Vagina (tissue), 2 donors: ENCODE data around the gene CENPX. TPM values are rescaled to one million over a fixed set of nuclear protein-coding genes. Genes with fewer than 3 reads are reported as not detected.

Source experiments
- DNase-seq, 2 donors: peaks; one replicate each; pipeline ENCODE4 v3.0.0-alpha.2; 2017; ENCODE audit errors: extremely low spot score in 2 of 2
- H3K27ac ChIP-seq: fragments of 200-600 bp; sonication (generic); one replicate; pipeline ENCODE4 v1.5.1; 2019
- H3K27me3 ChIP-seq: fragments of 200-600 bp; sonication (generic); one replicate; pipeline ENCODE4 v1.5.1; 2019
- H3K36me3 ChIP-seq, 2 donors: fragments of 200-600 bp; sonication (generic); one replicate each; pipeline ENCODE4 v1.5.1; 2017 to 2019
- H3K4me1 ChIP-seq: fragments of 200-600 bp; sonication (generic); one replicate; pipeline ENCODE4 v1.5.1; 2019
- H3K4me3 ChIP-seq, 2 donors: fragments of 200-600 bp; sonication (generic); 1 replicate in 1 of 2; 2 replicates in 1 of 2; pipeline ENCODE4 v1.5.1; 2016 to 2019
- H3K9me3 ChIP-seq: fragments of 200-600 bp; sonication (generic); one replicate; pipeline ENCODE4 v1.5.1; 2019
- POLR2A ChIP-seq, 2 donors: fragments of 450-650 bp; IDR thresholded peaks; one replicate each; pipeline ENCODE4 v1.6.1; 2017; ENCODE audit warnings: antibody characterized with exemption in 2 of 2, mild to moderate bottlenecking in 2 of 2, moderate library complexity in 2 of 2
- POLR2AphosphoS5 ChIP-seq, 2 donors: sonication (generic); formaldehyde crosslinking; IDR thresholded peaks; one replicate each; pipeline ENCODE4 v1.9.0; 2017; ENCODE audit warnings: antibody characterized with exemption in 2 of 2, mild to moderate bottlenecking in 2 of 2, low read depth in 1 of 2; ENCODE audit not compliant: insufficient read depth in 1 of 2
- intact Hi-C: fragments of 100-400 bp; cut with DNase I; formaldehyde crosslinking; loops from one replicate; pipeline ENCODE4 v1.15.1; 2023
- total RNA-seq: library from RNA; depleted of rRNA; stranded (reverse); fragments of >200 nt; gene quantifications from one replicate; pipeline ENCODE4 v1.2.3, GENCODE V29; 2016
- TF ChIP-seq, protein P1 (sequence below), 3 experiments: fragments of 450-650 bp in 2 of 3; fragments of 200-600 bp in 1 of 3; sonication (generic) in 1 of 3; IDR thresholded peaks; one replicate each; pipeline ENCODE4 v1.5.1; 2017 to 2019; ENCODE audit warnings: antibody characterized with exemption in 3 of 3, mild to moderate bottlenecking in 2 of 3, moderate library complexity in 2 of 3

The CENPX gene
- total RNA-seq, 1 donor from 2014 or later: 101 TPM

DNA sequence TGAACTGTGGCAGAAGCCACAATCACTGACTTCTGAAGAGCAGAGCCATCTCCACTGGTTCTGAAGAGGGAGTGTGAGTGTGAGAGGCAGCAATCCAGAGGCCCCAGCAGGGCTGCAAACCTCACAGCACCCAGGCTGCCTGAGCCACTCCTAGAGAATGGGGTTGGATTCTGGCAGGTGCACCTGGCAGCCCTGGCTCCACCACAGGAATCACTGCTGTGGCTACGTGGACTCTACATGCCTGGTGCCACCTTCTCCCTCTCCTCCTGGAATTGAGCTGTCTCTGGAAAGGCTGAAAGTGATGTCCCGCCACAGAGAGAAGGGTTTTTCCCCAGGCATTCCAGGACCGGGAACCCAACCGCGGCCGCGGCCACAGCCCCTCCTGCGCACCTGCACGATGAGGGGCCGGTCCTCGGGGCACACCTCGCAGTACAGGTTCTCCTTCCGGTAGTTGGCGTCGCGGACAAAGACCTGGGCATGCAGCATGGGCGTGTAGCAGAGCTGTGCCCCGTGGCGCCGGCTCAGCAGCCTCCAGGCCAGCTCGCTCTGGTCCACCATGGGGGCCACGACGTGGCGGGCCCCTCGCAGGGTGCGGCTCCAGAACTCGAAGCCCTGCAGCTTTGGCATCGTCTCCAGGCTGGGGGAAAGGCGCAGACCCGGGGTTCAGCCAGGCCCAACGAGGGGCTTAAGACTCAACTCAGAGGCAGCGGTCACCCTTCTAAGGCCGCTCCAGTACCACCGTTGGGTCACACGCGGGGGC, 41.9 kb upstream of the CENPX start:
- no peak for TF ChIP-seq POLR2A (IDR thresholded peaks at IDR 0.05)
- TF ChIP-seq, protein P1, sequence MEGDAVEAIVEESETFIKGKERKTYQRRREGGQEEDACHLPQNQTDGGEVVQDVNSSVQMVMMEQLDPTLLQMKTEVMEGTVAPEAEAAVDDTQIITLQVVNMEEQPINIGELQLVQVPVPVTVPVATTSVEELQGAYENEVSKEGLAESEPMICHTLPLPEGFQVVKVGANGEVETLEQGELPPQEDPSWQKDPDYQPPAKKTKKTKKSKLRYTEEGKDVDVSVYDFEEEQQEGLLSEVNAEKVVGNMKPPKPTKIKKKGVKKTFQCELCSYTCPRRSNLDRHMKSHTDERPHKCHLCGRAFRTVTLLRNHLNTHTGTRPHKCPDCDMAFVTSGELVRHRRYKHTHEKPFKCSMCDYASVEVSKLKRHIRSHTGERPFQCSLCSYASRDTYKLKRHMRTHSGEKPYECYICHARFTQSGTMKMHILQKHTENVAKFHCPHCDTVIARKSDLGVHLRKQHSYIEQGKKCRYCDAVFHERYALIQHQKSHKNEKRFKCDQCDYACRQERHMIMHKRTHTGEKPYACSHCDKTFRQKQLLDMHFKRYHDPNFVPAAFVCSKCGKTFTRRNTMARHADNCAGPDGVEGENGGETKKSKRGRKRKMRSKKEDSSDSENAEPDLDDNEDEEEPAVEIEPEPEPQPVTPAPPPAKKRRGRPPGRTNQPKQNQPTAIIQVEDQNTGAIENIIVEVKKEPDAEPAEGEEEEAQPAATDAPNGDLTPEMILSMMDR (IDR thresholded peaks at IDR 0.05): no peak
- no peak for TF ChIP-seq POLR2AphosphoS5 (IDR thresholded peaks at IDR 0.05; ENCODE audit: insufficient read depth in 1 of 2, low read depth in 1 of 2)
- Histone ChIP-seq H3K36me3 (peaks cover 0 to 37% of the 10 kb centered on the region in 2 donors), H3K27me3 (no peaks in the 10 kb centered on the region), H3K9me3 (no peaks in the 10 kb centered on the region), H3K4me3 (peak overlapping the region; percentile 81 to 92), H3K27ac (peak overlapping the region; percentile 94), H3K4me1 (peaks cover 30% of the 10 kb centered on the region)
- intact Hi-C loops: no loop called here
- no peak for DNase-seq

DNA sequence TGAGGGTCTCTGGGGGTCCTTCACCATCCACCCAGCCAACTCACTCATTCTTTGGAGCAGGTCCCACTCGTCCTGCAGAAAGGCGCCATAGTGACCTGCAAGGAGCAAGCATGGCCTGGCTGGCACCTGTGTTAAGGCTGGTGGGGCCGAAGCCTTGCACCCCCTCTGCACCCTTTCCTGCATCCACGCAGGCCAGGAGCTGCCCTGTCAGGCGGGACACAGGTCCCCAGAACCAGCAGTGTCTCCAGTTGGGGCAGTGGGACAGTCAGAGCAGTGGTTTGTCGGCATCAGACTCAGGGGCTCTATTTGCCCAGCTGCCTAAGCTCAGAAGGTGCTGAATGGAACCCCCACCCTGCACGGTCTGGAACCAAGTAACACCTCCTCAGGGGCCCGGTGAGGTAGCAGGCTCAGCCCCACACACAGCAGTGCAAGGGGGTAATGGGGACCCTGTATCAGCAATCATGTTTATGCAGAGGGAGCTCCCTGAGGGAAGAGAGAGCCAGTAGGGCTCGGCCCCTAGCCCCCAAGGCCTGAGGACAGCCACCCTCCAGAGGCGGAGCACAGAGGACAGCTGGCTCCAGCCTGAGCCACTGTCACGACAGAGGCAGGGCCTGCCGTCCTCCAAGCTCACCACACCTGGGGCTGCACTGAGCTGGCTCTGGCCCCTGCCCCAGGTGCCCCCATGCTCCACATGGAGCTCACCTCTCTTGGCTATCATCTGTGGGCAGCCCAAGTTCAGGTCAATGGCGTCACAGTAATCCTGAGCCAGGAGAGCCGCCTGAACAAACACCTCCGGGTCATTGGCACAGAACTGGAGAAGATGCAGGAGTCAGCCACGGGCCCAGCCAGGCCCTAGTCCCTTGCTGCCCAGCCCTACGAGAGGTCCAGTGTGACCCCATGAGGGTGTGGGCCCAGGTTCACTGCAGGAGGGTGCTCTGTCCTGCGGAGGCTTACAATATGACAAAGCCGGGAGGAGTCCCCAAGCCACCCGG, 41.0 kb upstream of the CENPX start:
- peaks cover 0 to 41% of the 10 kb centered on the region in 2 donors for H3K36me3 ChIP-seq
- TF ChIP-seq, protein P1 (IDR thresholded peaks at IDR 0.05): no peak
- TF ChIP-seq POLR2A (IDR thresholded peaks at IDR 0.05): no peak
- TF ChIP-seq POLR2AphosphoS5 (IDR thresholded peaks at IDR 0.05; ENCODE audit: insufficient read depth in 1 of 2, low read depth in 1 of 2): no peak
- H3K4me3 ChIP-seq: peak overlapping the region in 1 of 2 donors; percentile 81
- DNase-seq: no peak
- peaks cover 30% of the 10 kb centered on the region for H3K4me1 ChIP-seq
- intact Hi-C loops: no loop called here
- H3K9me3 ChIP-seq: no peaks in the 10 kb centered on the region
- no peak overlapping the region for H3K27ac ChIP-seq
- no peaks in the 10 kb centered on the region for H3K27me3 ChIP-seq

DNA sequence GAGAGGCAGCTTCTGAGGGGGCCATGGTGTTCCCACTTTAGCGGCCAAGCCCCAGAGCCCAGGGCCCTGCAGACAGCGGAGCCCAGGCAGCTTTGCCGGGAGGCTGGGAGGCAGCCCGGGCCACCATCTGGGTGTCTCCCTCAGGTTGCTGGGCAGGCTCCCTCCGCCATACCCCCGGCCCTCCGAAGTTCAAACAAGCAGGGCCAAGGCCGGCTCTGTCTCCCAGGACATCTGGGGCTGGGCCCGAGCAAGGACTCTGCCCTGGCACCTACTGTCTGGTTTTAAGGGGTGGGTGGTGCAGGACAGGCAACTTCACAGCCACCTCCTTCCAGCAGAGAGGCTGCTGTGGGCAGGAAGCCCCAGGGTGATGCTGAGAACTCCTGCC, 40.3 kb upstream of the CENPX start:
- no peak overlapping the region for H3K27ac ChIP-seq
- TF ChIP-seq, protein P1 (IDR thresholded peaks at IDR 0.05): no peak
- TF ChIP-seq POLR2AphosphoS5 (IDR thresholded peaks at IDR 0.05; ENCODE audit: insufficient read depth in 1 of 2, low read depth in 1 of 2) (no peak), POLR2A (IDR thresholded peaks at IDR 0.05) (no peak)
- no peaks in the 10 kb centered on the region for H3K9me3 ChIP-seq
- intact Hi-C loops: no loop called here
- peaks cover 30% of the 10 kb centered on the region for H3K4me1 ChIP-seq
- H3K4me3 ChIP-seq: no peak overlapping the region
- DNase-seq: no peak
- peaks cover 0 to 47% of the 10 kb centered on the region in 2 donors for H3K36me3 ChIP-seq
- no peaks in the 10 kb centered on the region for H3K27me3 ChIP-seq

DNA sequence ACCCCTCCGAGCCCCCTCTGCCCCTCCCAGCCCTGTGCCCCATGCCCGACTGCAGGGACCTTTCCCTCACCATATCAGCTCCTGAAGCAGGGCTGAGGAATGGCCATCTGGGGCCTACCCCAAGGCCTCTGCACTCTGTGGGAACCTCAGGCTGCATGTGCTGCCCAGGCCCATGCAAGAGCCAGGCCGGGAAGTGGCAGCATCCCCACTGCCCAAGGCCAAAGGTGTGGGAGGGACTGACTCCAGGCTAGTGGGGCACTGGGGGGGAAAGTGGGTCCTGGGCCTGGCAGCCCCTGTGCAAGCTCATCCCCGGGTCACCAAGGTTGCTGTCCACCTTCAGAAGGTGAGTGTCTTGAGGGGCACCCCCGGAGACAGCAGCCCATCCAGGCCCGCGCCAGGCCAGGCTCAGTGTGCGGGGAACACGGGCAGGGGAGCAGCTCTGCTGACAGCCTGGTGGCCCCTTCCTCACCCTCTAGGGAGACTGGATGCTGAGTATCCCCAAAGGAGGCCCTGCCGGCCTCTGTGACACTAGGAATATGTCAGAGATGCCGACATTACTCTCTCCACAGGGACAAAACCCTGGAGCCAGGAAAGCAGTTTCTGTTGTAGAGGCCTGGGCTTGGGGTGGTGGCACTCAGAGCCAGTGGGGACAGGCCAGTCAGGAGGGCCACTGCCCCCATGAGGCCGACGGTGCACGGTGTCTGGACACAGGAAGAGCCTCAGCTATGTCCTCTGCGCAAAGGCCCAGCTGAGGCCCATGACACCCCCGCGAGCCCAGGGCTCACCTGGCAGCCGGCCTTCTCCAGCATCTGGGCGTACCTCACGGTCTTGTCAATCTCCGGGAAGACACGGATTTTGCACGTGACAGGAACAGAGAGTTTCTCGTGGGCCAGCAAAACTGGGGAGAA, 39.7 kb upstream of the CENPX start:
- H3K36me3 ChIP-seq: peaks cover 0 to 51% of the 10 kb centered on the region in 2 donors
- no peaks in the 10 kb centered on the region for H3K27me3 ChIP-seq
- no peak overlapping the region for H3K27ac ChIP-seq
- intact Hi-C loops: no loop called here
- peaks cover 30% of the 10 kb centered on the region for H3K4me1 ChIP-seq
- no peak overlapping the region for H3K4me3 ChIP-seq
- no peak for TF ChIP-seq POLR2AphosphoS5 (IDR thresholded peaks at IDR 0.05; ENCODE audit: insufficient read depth in 1 of 2, low read depth in 1 of 2)
- TF ChIP-seq, protein P1 (IDR thresholded peaks at IDR 0.05): no peak
- no peak for TF ChIP-seq POLR2A (IDR thresholded peaks at IDR 0.05)
- no peak for DNase-seq
- H3K9me3 ChIP-seq: no peaks in the 10 kb centered on the region
